ENCODE results near the gene OR2F1. TPM values are rescaled to one million over a fixed set of nuclear protein-coding genes. Genes with fewer than 3 reads are reported as not detected.
A peak's percentile ranks its signal among the peaks of the same experiment; 100 is the strongest.

OR2F1 gene
- polyA plus RNA-seq, 4 donors, result 0.03 TPM; not detected in 3

GRCh38 chr7:143945423-143945822 is 9.2 kb upstream of the OR2F1 start:
- Histone ChIP-seq H3K4me3 (ENCODE audit: low read depth in 1 of 3, low read length in 3 of 3) (no peak overlapping the region), H3K27ac (ENCODE audit: low read depth in 1 of 3, low read length in 2 of 3) (no peak overlapping the region), H3K27me3 (ENCODE audit: control insufficient read depth in 3 of 3, insufficient read depth in 3 of 3, low read length in 3 of 3) (no peaks in the 10 kb centered on the region), H3K4me1 (ENCODE audit: control insufficient read depth in 3 of 3, insufficient read depth in 2 of 3, low read depth in 1 of 3, low read length in 2 of 3) (no peaks in the 10 kb centered on the region), H3K36me3 (ENCODE audit: control insufficient read depth in 3 of 3, insufficient read depth in 2 of 3, low read depth in 1 of 3, low read length in 3 of 3) (no peaks in the 10 kb centered on the region), H3K9me3 (ENCODE audit: control insufficient read depth in 2 of 2, insufficient read depth in 1 of 2, low read depth in 1 of 2, low read length in 1 of 2) (peaks cover 0 to 4% of the 10 kb centered on the region in 2 donors)
- no peak for DNase-seq
- FAIRE-seq, result no peak
- 80 to 94% (median 91%) methylated on average over 4 of the region's 4 CpGs for WGBS, 3 donors

- H3K27ac ChIP-seq (ENCODE audit: low read depth in 1 of 3, low read length in 2 of 3), result no peak overlapping the region
- H3K27me3 ChIP-seq (ENCODE audit: control insufficient read depth in 3 of 3, insufficient read depth in 3 of 3, low read length in 3 of 3), result no peaks in the 10 kb centered on the region
- no peak for DNase-seq
- WGBS, 3 donors, result 75 to 80% (median 76%) methylated on average over 2 of the region's 2 CpGs
- no peak for FAIRE-seq
- H3K36me3 ChIP-seq (ENCODE audit: control insufficient read depth in 3 of 3, insufficient read depth in 2 of 3, low read depth in 1 of 3, low read length in 3 of 3), result no peaks in the 10 kb centered on the region
- peaks cover 0 to 4% of the 10 kb centered on the region in 2 donors for H3K9me3 ChIP-seq (ENCODE audit: control insufficient read depth in 2 of 2, insufficient read depth in 1 of 2, low read depth in 1 of 2, low read length in 1 of 2)
- no peaks in the 10 kb centered on the region for H3K4me1 ChIP-seq (ENCODE audit: control insufficient read depth in 3 of 3, insufficient read depth in 2 of 3, low read depth in 1 of 3, low read length in 2 of 3)
- no peak overlapping the region for H3K4me3 ChIP-seq (ENCODE audit: low read depth in 1 of 3, low read length in 3 of 3)
Observed at GRCh38 chr7:143947111-143947510, 7.5 kb upstream of the OR2F1 start.

- FAIRE-seq (no peak), DNase-seq (no peak)
- Histone ChIP-seq H3K27me3 (ENCODE audit: control insufficient read depth in 3 of 3, insufficient read depth in 3 of 3, low read length in 3 of 3) (no peaks in the 10 kb centered on the region), H3K4me1 (ENCODE audit: control insufficient read depth in 3 of 3, insufficient read depth in 2 of 3, low read depth in 1 of 3, low read length in 2 of 3) (no peaks in the 10 kb centered on the region), H3K9me3 (ENCODE audit: control insufficient read depth in 2 of 2, insufficient read depth in 1 of 2, low read depth in 1 of 2, low read length in 1 of 2) (peaks cover 0 to 4% of the 10 kb centered on the region in 2 donors), H3K36me3 (ENCODE audit: control insufficient read depth in 3 of 3, insufficient read depth in 2 of 3, low read depth in 1 of 3, low read length in 3 of 3) (no peaks in the 10 kb centered on the region), H3K27ac (ENCODE audit: low read depth in 1 of 3, low read length in 2 of 3) (no peak overlapping the region), H3K4me3 (ENCODE audit: low read depth in 1 of 3, low read length in 3 of 3) (no peak overlapping the region)
- 19 to 67% (median 63%) methylated on average over 2 of the region's 2 CpGs for WGBS, 3 donors
Observed at GRCh38 chr7:143948733-143949132, 5.9 kb upstream of the OR2F1 start.

GRCh38 chr7:143953421-143953820 is 1.2 kb upstream of the OR2F1 start:
- FAIRE-seq, result no peak
- H3K36me3 ChIP-seq (ENCODE audit: control insufficient read depth in 3 of 3, insufficient read depth in 2 of 3, low read depth in 1 of 3, low read length in 3 of 3), result no peaks in the 10 kb centered on the region
- no peak overlapping the region for H3K4me3 ChIP-seq (ENCODE audit: low read depth in 1 of 3, low read length in 3 of 3)
- H3K9me3 ChIP-seq (ENCODE audit: control insufficient read depth in 2 of 2, insufficient read depth in 1 of 2, low read depth in 1 of 2, low read length in 1 of 2), result no peaks in the 10 kb centered on the region
- H3K4me1 ChIP-seq (ENCODE audit: control insufficient read depth in 3 of 3, insufficient read depth in 2 of 3, low read depth in 1 of 3, low read length in 2 of 3), result no peaks in the 10 kb centered on the region
- WGBS, 3 donors, result 73 to 88% (median 87%) methylated on average over 3 of the region's 3 CpGs
- no peak for DNase-seq
- no peaks in the 10 kb centered on the region for H3K27me3 ChIP-seq (ENCODE audit: control insufficient read depth in 3 of 3, insufficient read depth in 3 of 3, low read length in 3 of 3)
- H3K27ac ChIP-seq (ENCODE audit: low read depth in 1 of 3, low read length in 2 of 3), result no peak overlapping the region

- Histone ChIP-seq H3K36me3 (ENCODE audit: control insufficient read depth in 3 of 3, insufficient read depth in 2 of 3, low read depth in 1 of 3, low read length in 3 of 3) (no peaks in the 10 kb centered on the region), H3K4me1 (ENCODE audit: control insufficient read depth in 3 of 3, insufficient read depth in 2 of 3, low read depth in 1 of 3, low read length in 2 of 3) (no peaks in the 10 kb centered on the region), H3K27me3 (ENCODE audit: control insufficient read depth in 3 of 3, insufficient read depth in 3 of 3, low read length in 3 of 3) (no peaks in the 10 kb centered on the region), H3K27ac (ENCODE audit: low read depth in 1 of 3, low read length in 2 of 3) (no peak overlapping the region), H3K4me3 (ENCODE audit: low read depth in 1 of 3, low read length in 3 of 3) (no peak overlapping the region), H3K9me3 (ENCODE audit: control insufficient read depth in 2 of 2, insufficient read depth in 1 of 2, low read depth in 1 of 2, low read length in 1 of 2) (no peaks in the 10 kb centered on the region)
- 74 to 79% (median 76%) methylated on average over 2 of the region's 2 CpGs for WGBS, 3 donors
- DNase-seq (no peak), FAIRE-seq (no peak)
Observed at GRCh38 chr7:143954135-143954534, 509 bp upstream of the OR2F1 start.

GRCh38 chr7:143958781-143959180 is 4.1 kb downstream of the OR2F1 start:
- FAIRE-seq, result no peak

GRCh38 chr7:143960813-143961610 is 6.4 kb downstream of the OR2F1 start:
- Histone ChIP-seq H3K27ac (ENCODE audit: low read depth in 1 of 3, low read length in 2 of 3) (no peak overlapping the region), H3K4me1 (ENCODE audit: control insufficient read depth in 3 of 3, insufficient read depth in 2 of 3, low read depth in 1 of 3, low read length in 2 of 3) (peaks cover 0 to 7% (median 0%) of the 10 kb centered on the region in 3 donors), H3K4me3 (ENCODE audit: low read depth in 1 of 3, low read length in 3 of 3) (no peak overlapping the region), H3K27me3 (ENCODE audit: control insufficient read depth in 3 of 3, insufficient read depth in 3 of 3, low read length in 3 of 3) (no peaks in the 10 kb centered on the region), H3K9me3 (ENCODE audit: control insufficient read depth in 2 of 2, insufficient read depth in 1 of 2, low read depth in 1 of 2, low read length in 1 of 2) (no peaks in the 10 kb centered on the region), H3K36me3 (ENCODE audit: control insufficient read depth in 3 of 3, insufficient read depth in 2 of 3, low read depth in 1 of 3, low read length in 3 of 3) (no peaks in the 10 kb centered on the region)
- WGBS, 3 donors, result 56 to 73% (median 69%) methylated on average over 5 of the region's 5 CpGs
- DNase-seq (no peak), FAIRE-seq (no peak)

More at GRCh38 chr7:143958781-143959180, 4.1 kb downstream of the OR2F1 start:
- H3K4me3 ChIP-seq (ENCODE audit: low read depth in 1 of 3, low read length in 3 of 3), result no peak overlapping the region
- H3K9me3 ChIP-seq (ENCODE audit: control insufficient read depth in 2 of 2, insufficient read depth in 1 of 2, low read depth in 1 of 2, low read length in 1 of 2), result no peaks in the 10 kb centered on the region
- 7 to 44% (median 23%) methylated on average over 3 of the region's 3 CpGs for WGBS, 3 donors
- no peaks in the 10 kb centered on the region for H3K4me1 ChIP-seq (ENCODE audit: control insufficient read depth in 3 of 3, insufficient read depth in 2 of 3, low read depth in 1 of 3, low read length in 2 of 3)
- H3K36me3 ChIP-seq (ENCODE audit: control insufficient read depth in 3 of 3, insufficient read depth in 2 of 3, low read depth in 1 of 3, low read length in 3 of 3), result no peaks in the 10 kb centered on the region
- H3K27me3 ChIP-seq (ENCODE audit: control insufficient read depth in 3 of 3, insufficient read depth in 3 of 3, low read length in 3 of 3), result no peaks in the 10 kb centered on the region
- peak; percentile 10 to 64 for DNase-seq
- no peak overlapping the region for H3K27ac ChIP-seq (ENCODE audit: low read depth in 1 of 3, low read length in 2 of 3)

GRCh38 chr7:143965280-143965679 is 10.6 kb downstream of the OR2F1 start:
- no peaks in the 10 kb centered on the region for H3K9me3 ChIP-seq (ENCODE audit: control insufficient read depth in 2 of 2, insufficient read depth in 1 of 2, low read depth in 1 of 2, low read length in 1 of 2)
- FAIRE-seq (no peak), DNase-seq (peak; percentile 72 to 82)
- 12 to 55% (median 27%) methylated on average over 2 of the region's 2 CpGs for whole genome bisulfite sequencing, 3 donors
- H3K4me3 ChIP-seq (ENCODE audit: low read depth in 1 of 3, low read length in 3 of 3), result no peak overlapping the region
- H3K27ac ChIP-seq (ENCODE audit: low read depth in 1 of 3, low read length in 2 of 3), result peak overlapping the region in 1 of 3 donors; percentile 77
- no peaks in the 10 kb centered on the region for H3K27me3 ChIP-seq (ENCODE audit: control insufficient read depth in 3 of 3, insufficient read depth in 3 of 3, low read length in 3 of 3)
- H3K4me1 ChIP-seq (ENCODE audit: control insufficient read depth in 3 of 3, insufficient read depth in 2 of 3, low read depth in 1 of 3, low read length in 2 of 3), result peaks cover 0 to 7% (median 0%) of the 10 kb centered on the region in 3 donors
- H3K36me3 ChIP-seq (ENCODE audit: control insufficient read depth in 3 of 3, insufficient read depth in 2 of 3, low read depth in 1 of 3, low read length in 3 of 3), result no peaks in the 10 kb centered on the region

Data from small intestine (tissue), 7 donors.